Fibroblast of skin of left biceps (primary cell): ENCODE measurements around the gene ANKS1A.

ENCODE experiments used
- DNase-seq, 2 experiments: peaks; one replicate each; pipeline ENCODE4 v3.0.0-alpha.2; 2013; ENCODE audit warnings: low read depth in 2 of 2

Gene ANKS1A

GRCh38 chr6:35054106-35054742, 165.2 kb downstream of the ANKS1A start:
- DNase-seq, result no peak

GRCh38 chr6:35054743-35055130, 165.7 kb downstream of the ANKS1A start:
- no peak for DNase-seq

- DNase-seq, result no peak
These were observed 166.8 kb downstream of the ANKS1A start for GRCh38 chr6:35055891-35056290.

GRCh38 chr6:35056952-35057351, 167.9 kb downstream of the ANKS1A start:
- DNase-seq, result no peak

GRCh38 chr6:35057449-35058357, 168.6 kb downstream of the ANKS1A start:
- DNase-seq, result no peak

GRCh38 chr6:35058358-35058675, 169.3 kb downstream of the ANKS1A start:
- DNase-seq, result no peak

- no peak for DNase-seq
These were observed 169.9 kb downstream of the ANKS1A start for GRCh38 chr6:35058865-35059522.

- no peak for DNase-seq
These were observed 170.7 kb downstream of the ANKS1A start for GRCh38 chr6:35059596-35060345.

- no peak for DNase-seq
These were observed 172.1 kb downstream of the ANKS1A start for GRCh38 chr6:35061102-35061615.

- no peak for DNase-seq
These were observed 172.8 kb downstream of the ANKS1A start for GRCh38 chr6:35061651-35062410.

GRCh38 chr6:35062676-35063574, 173.9 kb downstream of the ANKS1A start:
- no peak for DNase-seq

GRCh38 chr6:35063701-35064280, 174.7 kb downstream of the ANKS1A start:
- no peak for DNase-seq

GRCh38 chr6:35064290-35064689, 175.2 kb downstream of the ANKS1A start:
- no peak for DNase-seq

GRCh38 chr6:35064757-35065440, 175.8 kb downstream of the ANKS1A start:
- no peak for DNase-seq

- no peak for DNase-seq
These were observed 176.4 kb downstream of the ANKS1A start for GRCh38 chr6:35065441-35065800.

GRCh38 chr6:35065870-35066269, 176.8 kb downstream of the ANKS1A start:
- DNase-seq, result no peak

GRCh38 chr6:35067234-35067633, 178.2 kb downstream of the ANKS1A start:
- DNase-seq, result no peak

- DNase-seq, result no peak
These were observed 179.2 kb downstream of the ANKS1A start for GRCh38 chr6:35068206-35068605.

- no peak for DNase-seq
These were observed 179.6 kb downstream of the ANKS1A start for GRCh38 chr6:35068644-35069043.
